ENCODE data around the gene NAA38. TPM values are rescaled to one million over a fixed set of nuclear protein-coding genes. Genes with fewer than 3 reads are reported as not detected.

Gene NAA38
- total RNA-seq, 1 experiment from 2014 or later, result 46.3 TPM

DNA sequence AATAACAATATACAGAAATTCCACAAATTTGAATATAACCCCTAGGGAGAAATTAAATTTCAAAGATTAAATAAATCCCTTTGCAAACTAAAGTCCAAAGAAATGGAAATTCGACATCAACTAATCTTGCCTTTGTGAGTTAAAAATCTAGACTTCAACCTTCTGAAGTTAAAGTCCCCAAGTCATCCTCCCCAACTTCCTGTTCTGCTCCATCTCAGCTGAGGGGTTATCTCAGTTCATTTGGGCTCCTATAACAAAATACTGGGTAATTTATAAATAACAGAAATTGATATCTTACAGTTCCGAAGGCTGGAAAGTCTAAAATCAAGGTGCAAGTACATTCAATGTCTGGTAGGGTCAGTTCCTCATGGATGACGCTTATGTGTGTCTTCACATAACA lies 46.1 kb downstream of the NAA38 start:
- peaks cover 3% of the 10 kb centered on the region for H3K27me3 Mint-ChIP-seq (ENCODE audit: low read depth)

More for the DNA sequence above, 46.1 kb downstream of the NAA38 start:
- no peaks in the 10 kb centered on the region for H3K4me1 Mint-ChIP-seq
- no peak for ATAC-seq
- no peak overlapping the region for H3K4me3 Mint-ChIP-seq
- no peak for DNase-seq (ENCODE audit: low spot score)
- CTCF ChIA-PET, result interaction anchor here (1.4 kb wide), 1 partner anchor 68 kb away, joined by 4 read pairs; no protein-coding TSS in a partner anchor
- no peak overlapping the region for H3K27ac Mint-ChIP-seq
- no peak for TF ChIP-seq FOXP1 (CRISPR knock-in tag; IDR thresholded peaks at IDR 0.05; ENCODE audit: borderline replicate concordance)
- TF ChIP-seq MXD4 (CRISPR knock-in tag; IDR thresholded peaks at IDR 0.05; ENCODE audit: borderline replicate concordance), result no peak
- TF ChIP-seq, protein P1, sequence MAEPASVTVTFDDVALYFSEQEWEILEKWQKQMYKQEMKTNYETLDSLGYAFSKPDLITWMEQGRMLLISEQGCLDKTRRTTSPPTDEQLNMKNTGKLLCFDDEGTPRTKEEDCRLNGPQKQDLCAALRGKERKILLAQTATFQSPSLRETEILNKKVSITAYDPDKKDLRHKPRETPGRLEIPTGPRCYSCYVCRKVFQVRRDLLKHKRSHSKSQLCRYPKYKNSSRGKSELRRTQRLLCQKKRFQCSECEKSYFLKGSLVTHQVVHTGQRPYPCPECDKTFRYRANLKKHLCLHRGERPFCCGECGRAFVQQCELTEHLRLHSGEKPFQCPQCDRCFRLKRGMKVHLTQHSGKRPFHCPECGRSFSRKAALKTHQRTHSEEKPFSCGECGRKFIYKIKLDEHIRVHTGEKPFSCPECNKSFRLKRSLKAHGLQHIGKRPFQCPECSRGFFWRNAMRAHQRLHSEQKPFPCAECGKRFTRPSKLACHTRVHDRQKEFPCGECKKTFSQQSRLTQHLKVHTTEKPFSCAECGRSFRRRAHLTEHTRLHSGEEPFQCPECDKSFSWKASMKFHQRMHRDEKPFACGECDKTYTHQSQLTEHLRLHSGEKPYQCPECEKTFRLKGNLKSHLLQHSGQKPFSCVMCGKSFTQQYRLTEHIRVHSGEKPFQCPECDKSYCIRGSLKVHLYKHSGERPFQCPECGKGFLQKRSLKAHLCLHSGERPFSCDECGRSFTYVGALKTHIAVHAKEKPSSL (CRISPR knock-in tag; conservative IDR thresholded peaks at IDR 0.05), result no peak
- TF ChIP-seq, protein P2, sequence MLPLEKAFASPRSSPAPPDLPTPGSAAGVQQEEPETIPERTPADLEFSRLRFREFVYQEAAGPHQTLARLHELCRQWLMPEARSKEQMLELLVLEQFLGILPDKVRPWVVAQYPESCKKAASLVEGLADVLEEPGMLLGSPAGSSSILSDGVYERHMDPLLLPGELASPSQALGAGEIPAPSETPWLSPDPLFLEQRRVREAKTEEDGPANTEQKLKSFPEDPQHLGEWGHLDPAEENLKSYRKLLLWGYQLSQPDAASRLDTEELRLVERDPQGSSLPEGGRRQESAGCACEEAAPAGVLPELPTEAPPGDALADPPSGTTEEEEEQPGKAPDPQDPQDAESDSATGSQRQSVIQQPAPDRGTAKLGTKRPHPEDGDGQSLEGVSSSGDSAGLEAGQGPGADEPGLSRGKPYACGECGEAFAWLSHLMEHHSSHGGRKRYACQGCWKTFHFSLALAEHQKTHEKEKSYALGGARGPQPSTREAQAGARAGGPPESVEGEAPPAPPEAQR (CRISPR knock-in tag; IDR thresholded peaks at IDR 0.05), result no peak
- no peak for TF ChIP-seq SOX15 (CRISPR knock-in tag; IDR thresholded peaks at IDR 0.05)
- TF ChIP-seq, protein P3, sequence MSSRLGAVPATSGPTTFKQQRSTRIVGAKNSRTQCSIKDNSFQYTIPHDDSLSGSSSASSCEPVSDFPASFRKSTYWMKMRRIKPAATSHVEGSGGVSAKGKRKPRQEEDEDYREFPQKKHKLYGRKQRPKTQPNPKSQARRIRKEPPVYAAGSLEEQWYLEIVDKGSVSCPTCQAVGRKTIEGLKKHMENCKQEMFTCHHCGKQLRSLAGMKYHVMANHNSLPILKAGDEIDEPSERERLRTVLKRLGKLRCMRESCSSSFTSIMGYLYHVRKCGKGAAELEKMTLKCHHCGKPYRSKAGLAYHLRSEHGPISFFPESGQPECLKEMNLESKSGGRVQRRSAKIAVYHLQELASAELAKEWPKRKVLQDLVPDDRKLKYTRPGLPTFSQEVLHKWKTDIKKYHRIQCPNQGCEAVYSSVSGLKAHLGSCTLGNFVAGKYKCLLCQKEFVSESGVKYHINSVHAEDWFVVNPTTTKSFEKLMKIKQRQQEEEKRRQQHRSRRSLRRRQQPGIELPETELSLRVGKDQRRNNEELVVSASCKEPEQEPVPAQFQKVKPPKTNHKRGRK (CRISPR knock-in tag; IDR thresholded peaks at IDR 0.05; ENCODE audit: borderline replicate concordance), result no peak
- TF ChIP-seq, protein P4, sequence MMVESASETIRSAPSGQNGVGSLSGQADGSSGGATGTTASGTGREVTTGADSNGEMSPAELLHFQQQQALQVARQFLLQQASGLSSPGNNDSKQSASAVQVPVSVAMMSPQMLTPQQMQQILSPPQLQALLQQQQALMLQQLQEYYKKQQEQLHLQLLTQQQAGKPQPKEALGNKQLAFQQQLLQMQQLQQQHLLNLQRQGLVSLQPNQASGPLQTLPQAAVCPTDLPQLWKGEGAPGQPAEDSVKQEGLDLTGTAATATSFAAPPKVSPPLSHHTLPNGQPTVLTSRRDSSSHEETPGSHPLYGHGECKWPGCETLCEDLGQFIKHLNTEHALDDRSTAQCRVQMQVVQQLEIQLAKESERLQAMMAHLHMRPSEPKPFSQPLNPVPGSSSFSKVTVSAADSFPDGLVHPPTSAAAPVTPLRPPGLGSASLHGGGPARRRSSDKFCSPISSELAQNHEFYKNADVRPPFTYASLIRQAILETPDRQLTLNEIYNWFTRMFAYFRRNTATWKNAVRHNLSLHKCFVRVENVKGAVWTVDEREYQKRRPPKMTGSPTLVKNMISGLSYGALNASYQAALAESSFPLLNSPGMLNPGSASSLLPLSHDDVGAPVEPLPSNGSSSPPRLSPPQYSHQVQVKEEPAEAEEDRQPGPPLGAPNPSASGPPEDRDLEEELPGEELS (CRISPR knock-in tag; IDR thresholded peaks at IDR 0.05), result no peak
- no peak for TF ChIP-seq ZNF138 (CRISPR knock-in tag; conservative IDR thresholded peaks at IDR 0.05)
- TF ChIP-seq, protein P5, sequence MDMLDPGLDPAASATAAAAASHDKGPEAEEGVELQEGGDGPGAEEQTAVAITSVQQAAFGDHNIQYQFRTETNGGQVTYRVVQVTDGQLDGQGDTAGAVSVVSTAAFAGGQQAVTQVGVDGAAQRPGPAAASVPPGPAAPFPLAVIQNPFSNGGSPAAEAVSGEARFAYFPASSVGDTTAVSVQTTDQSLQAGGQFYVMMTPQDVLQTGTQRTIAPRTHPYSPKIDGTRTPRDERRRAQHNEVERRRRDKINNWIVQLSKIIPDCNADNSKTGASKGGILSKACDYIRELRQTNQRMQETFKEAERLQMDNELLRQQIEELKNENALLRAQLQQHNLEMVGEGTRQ (CRISPR knock-in tag; IDR thresholded peaks at IDR 0.05), result no peak
- no peak for TF ChIP-seq TEAD4 (CRISPR knock-in tag; IDR thresholded peaks at IDR 0.05)
- TF ChIP-seq, protein P6, sequence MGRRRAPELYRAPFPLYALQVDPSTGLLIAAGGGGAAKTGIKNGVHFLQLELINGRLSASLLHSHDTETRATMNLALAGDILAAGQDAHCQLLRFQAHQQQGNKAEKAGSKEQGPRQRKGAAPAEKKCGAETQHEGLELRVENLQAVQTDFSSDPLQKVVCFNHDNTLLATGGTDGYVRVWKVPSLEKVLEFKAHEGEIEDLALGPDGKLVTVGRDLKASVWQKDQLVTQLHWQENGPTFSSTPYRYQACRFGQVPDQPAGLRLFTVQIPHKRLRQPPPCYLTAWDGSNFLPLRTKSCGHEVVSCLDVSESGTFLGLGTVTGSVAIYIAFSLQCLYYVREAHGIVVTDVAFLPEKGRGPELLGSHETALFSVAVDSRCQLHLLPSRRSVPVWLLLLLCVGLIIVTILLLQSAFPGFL (CRISPR knock-in tag; IDR thresholded peaks at IDR 0.05; ENCODE audit: borderline replicate concordance), result no peak
- TF ChIP-seq ZNF396 (CRISPR knock-in tag; IDR thresholded peaks at IDR 0.05; ENCODE audit: borderline replicate concordance), result no peak
- TF ChIP-seq FOXJ3 (CRISPR knock-in tag; IDR thresholded peaks at IDR 0.05; ENCODE audit: borderline replicate concordance), result no peak
- TF ChIP-seq, protein P7, sequence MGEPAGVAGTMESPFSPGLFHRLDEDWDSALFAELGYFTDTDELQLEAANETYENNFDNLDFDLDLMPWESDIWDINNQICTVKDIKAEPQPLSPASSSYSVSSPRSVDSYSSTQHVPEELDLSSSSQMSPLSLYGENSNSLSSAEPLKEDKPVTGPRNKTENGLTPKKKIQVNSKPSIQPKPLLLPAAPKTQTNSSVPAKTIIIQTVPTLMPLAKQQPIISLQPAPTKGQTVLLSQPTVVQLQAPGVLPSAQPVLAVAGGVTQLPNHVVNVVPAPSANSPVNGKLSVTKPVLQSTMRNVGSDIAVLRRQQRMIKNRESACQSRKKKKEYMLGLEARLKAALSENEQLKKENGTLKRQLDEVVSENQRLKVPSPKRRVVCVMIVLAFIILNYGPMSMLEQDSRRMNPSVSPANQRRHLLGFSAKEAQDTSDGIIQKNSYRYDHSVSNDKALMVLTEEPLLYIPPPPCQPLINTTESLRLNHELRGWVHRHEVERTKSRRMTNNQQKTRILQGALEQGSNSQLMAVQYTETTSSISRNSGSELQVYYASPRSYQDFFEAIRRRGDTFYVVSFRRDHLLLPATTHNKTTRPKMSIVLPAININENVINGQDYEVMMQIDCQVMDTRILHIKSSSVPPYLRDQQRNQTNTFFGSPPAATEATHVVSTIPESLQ (CRISPR knock-in tag; IDR thresholded peaks at IDR 0.05), result no peak
- TF ChIP-seq ZNF423 (CRISPR knock-in tag; IDR thresholded peaks at IDR 0.05), result no peak
- no peak for TF ChIP-seq CREM (CRISPR knock-in tag; IDR thresholded peaks at IDR 0.05)
- TF ChIP-seq, protein P8, sequence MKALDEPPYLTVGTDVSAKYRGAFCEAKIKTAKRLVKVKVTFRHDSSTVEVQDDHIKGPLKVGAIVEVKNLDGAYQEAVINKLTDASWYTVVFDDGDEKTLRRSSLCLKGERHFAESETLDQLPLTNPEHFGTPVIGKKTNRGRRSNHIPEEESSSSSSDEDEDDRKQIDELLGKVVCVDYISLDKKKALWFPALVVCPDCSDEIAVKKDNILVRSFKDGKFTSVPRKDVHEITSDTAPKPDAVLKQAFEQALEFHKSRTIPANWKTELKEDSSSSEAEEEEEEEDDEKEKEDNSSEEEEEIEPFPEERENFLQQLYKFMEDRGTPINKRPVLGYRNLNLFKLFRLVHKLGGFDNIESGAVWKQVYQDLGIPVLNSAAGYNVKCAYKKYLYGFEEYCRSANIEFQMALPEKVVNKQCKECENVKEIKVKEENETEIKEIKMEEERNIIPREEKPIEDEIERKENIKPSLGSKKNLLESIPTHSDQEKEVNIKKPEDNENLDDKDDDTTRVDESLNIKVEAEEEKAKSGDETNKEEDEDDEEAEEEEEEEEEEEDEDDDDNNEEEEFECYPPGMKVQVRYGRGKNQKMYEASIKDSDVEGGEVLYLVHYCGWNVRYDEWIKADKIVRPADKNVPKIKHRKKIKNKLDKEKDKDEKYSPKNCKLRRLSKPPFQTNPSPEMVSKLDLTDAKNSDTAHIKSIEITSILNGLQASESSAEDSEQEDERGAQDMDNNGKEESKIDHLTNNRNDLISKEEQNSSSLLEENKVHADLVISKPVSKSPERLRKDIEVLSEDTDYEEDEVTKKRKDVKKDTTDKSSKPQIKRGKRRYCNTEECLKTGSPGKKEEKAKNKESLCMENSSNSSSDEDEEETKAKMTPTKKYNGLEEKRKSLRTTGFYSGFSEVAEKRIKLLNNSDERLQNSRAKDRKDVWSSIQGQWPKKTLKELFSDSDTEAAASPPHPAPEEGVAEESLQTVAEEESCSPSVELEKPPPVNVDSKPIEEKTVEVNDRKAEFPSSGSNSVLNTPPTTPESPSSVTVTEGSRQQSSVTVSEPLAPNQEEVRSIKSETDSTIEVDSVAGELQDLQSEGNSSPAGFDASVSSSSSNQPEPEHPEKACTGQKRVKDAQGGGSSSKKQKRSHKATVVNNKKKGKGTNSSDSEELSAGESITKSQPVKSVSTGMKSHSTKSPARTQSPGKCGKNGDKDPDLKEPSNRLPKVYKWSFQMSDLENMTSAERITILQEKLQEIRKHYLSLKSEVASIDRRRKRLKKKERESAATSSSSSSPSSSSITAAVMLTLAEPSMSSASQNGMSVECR (CRISPR knock-in tag; IDR thresholded peaks at IDR 0.05; ENCODE audit: borderline replicate concordance), result no peak
- H3K9me3 Mint-ChIP-seq, result no peaks in the 10 kb centered on the region
- no peaks in the 10 kb centered on the region for H3K36me3 Mint-ChIP-seq
- POLR2A ChIA-PET, result no interaction called here

All from WTC11 (cell line).